ENCODE data around the gene YJEFN3.

YJEFN3 gene

GRCh38 chr19:19495614-19496603, 32.8 kb upstream of the YJEFN3 start:
- DNase-seq (ENCODE audit: low read depth, low spot score), result no peak

DNA sequence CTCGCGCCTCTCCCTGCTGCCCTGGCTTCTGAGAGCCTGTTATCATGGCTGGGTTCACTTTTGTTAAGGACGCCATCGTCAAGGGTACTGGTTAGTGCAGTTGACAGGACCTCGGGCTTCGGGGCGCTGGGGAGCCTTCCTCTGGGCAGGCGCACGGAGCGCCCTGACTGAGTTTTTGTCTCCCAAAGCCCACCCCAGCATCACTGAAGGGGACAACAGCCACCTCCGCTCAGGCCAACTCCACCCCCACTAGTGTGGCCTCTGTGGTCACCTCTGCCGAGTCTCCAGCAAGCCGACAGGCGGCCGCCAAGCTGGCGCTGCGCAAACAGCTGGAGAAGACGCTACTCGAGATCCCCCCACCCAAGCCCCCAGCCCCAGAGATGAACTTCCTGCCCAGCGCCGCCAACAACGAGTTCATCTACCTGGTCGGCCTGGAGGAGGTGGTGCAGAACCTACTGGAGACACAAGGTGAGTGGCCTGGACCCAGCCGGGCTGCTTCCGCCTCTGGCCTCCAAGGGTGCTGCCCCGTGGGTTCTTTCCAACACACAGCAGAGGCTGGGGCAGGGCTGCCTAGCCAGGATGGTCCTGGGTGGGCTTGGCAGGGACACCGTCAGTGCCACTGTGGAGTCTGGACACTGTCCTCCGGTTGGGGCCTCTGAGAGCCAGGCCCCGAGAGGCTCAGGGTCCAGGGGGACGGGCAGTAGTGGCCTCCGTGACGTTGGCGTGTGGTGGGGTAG, 30.3 kb upstream of the YJEFN3 start:
- no peak for DNase-seq (ENCODE audit: low read depth, low spot score)

- no peak for DNase-seq (ENCODE audit: low read depth, low spot score)
Measured at GRCh38 chr19:19499272-19499995, 29.3 kb upstream of the YJEFN3 start.

- no peak for DNase-seq (ENCODE audit: low read depth, low spot score)
Measured at GRCh38 chr19:19500975-19501644, 27.6 kb upstream of the YJEFN3 start.

GRCh38 chr19:19501798-19502197, 26.9 kb upstream of the YJEFN3 start:
- DNase-seq (ENCODE audit: low read depth, low spot score), result no peak

- DNase-seq (ENCODE audit: low read depth, low spot score), result no peak
Measured at GRCh38 chr19:19502281-19502680, 26.4 kb upstream of the YJEFN3 start.

- no peak for DNase-seq (ENCODE audit: low read depth, low spot score)
Measured at GRCh38 chr19:19502808-19503602, 25.7 kb upstream of the YJEFN3 start.

- no peak for DNase-seq (ENCODE audit: low read depth, low spot score)
Measured at GRCh38 chr19:19504754-19505668, 23.7 kb upstream of the YJEFN3 start.

- DNase-seq (ENCODE audit: low read depth, low spot score), result no peak
Measured at GRCh38 chr19:19505669-19506326, 22.9 kb upstream of the YJEFN3 start.

- no peak for DNase-seq (ENCODE audit: low read depth, low spot score)
Measured at GRCh38 chr19:19506592-19506991, 22.1 kb upstream of the YJEFN3 start.

- no peak for DNase-seq (ENCODE audit: low read depth, low spot score)
Measured at GRCh38 chr19:19507354-19507753, 21.4 kb upstream of the YJEFN3 start.

DNA sequence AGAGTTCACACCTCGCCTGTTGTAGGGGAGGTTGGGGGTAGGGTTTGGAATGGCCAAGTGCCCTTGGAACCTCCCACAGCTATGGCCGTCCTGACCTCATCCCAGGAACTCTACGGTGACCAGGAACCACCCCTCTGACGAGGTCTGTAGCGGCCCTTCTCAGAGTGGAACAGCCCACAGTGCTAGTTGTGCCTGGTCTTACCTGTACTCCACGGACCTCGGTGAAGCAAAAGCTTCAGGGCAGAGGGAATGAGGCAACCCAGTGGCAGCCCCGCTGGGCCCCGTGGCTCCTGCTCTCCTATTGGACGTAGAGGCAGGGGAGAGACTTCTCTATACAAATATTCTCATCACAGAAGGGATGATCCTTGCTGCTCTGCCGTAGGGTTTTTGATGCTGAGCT, 20.5 kb upstream of the YJEFN3 start:
- DNase-seq (ENCODE audit: low read depth, low spot score), result no peak

DNA sequence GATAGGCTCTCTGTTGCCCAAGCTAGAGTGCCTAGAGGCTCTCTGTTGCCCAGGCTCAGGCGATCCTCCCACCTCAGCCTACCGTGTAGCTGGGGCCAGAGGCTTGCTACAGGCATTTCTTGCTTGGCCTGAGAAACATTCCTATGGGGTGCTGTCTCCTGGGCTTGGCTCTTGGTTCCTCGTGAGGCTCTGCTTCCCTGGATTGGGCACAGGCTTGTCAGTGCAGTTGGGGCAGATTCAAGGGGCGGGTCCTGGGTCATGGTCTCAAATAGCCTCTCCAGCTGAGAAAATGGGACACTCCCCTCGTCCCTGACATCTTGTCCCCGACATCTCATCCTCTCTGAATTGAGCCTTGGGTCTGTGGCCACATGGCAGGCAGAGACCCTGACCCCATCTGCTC, 18.3 kb upstream of the YJEFN3 start:
- peak; percentile 68 for DNase-seq (ENCODE audit: low read depth, low spot score)

DNA sequence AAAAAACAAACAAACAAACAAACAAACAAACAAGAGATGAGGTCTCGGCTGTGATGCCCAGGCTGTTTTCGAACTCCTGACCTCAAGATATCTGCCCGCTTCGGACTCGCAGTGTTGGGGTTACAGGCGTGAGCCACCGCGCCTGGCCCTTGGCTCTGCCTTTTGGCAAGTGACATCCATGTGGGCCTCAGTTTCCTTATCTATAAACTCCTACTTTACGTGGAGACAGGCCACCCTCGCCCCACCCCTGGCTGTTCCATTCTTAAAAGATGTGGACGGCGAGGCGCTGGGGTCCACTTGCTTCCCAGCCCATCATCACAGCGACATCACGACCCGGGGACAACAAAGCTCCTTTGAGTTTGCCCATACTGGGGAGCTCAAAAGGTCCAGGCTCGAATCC, 15.0 kb upstream of the YJEFN3 start:
- DNase-seq (ENCODE audit: low read depth, low spot score), result no peak

- DNase-seq (ENCODE audit: low read depth, low spot score), result no peak
Measured at GRCh38 chr19:19514215-19514657, 14.5 kb upstream of the YJEFN3 start.

- no peak for DNase-seq (ENCODE audit: low read depth, low spot score)
Measured at GRCh38 chr19:19514881-19515641, 13.7 kb upstream of the YJEFN3 start, which contains the start of gene TSSK6. TSSK6 (minus strand) TSS chr19:19515548; CDS start chr19:19515427, 121 bp downstream.

DNA sequence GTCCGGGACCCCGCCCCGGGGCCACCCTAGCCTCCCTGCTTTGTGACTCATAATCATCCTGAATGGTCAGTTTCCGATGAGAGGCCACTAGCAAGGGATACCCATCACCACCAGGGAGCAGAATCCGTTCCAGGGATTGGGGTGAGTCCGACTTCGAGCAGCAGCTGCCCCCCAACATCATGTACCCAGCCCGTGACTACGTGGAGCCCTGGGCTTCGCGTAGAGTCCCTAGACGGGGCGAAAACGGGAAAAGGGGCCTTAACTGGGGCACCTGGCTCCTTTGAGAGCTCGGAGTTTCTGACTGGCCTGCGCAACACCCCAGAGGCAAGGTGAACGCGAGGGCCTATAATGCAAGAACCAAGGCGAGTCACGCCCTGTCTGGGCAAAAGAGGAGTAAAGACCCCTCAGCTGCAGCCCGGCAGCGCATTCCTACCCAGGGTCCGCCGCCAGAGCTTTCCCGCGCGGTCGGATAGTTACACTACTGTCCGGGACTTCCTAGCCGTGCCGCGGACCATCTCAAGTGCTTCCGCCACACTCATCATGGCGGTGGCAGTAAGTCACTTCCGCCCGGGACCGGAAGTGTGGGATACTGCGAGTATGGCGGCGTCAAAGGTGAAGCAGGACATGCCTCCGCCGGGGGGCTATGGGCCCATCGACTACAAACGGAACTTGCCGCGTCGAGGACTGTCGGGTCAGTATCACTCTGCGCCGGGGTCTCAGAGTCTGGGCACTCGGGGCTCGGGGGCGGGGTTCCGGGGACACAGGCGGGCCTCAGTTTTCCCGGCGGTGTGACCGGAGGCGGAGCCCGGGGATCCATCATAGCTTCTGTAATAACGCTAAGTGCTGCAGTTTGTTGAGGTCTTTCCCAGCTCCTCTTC, 12.8 kb upstream of the YJEFN3 start, which contains the start of gene NDUFA13:
Gene NDUFA13 (plus strand): TSS at position 584 of the 878 bp plus-strand sequence. CDS start 14 bp downstream, at position 598.
- peak; percentile 97 for DNase-seq (ENCODE audit: low read depth, low spot score)

Data from ELF-1 (cell line).